HG03103 (cell line): ENCODE results near the gene VSTM2B.

Experiments used
- ATAC-seq: cut with Tn5 transposase; IDR thresholded peaks from one replicate; pipeline ENCODE4 v1.9.1; 2021; ENCODE audit warnings: low read depth; ENCODE audit not compliant: unreplicated experiment

The VSTM2B gene

DNA sequence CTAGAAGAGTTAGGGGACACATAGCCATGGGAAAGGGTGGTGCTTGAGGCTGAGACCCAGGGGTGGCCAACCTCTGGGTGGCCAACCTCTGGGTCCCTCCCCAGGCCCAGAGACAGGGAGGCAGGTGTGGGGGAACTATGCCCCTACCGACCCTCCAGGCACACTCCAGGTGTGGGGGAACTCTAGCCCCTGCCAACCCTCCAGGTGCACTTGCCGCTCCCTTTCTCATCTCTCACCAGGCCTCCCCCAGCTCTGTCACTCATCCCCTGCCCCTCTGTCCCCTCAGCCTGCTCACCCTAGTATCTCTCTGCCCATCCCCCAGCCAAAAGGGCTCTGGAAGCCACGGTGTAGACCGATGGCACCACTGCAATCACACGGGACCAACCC is 10.6 kb upstream of the VSTM2B start:
- no peak for ATAC-seq

DNA sequence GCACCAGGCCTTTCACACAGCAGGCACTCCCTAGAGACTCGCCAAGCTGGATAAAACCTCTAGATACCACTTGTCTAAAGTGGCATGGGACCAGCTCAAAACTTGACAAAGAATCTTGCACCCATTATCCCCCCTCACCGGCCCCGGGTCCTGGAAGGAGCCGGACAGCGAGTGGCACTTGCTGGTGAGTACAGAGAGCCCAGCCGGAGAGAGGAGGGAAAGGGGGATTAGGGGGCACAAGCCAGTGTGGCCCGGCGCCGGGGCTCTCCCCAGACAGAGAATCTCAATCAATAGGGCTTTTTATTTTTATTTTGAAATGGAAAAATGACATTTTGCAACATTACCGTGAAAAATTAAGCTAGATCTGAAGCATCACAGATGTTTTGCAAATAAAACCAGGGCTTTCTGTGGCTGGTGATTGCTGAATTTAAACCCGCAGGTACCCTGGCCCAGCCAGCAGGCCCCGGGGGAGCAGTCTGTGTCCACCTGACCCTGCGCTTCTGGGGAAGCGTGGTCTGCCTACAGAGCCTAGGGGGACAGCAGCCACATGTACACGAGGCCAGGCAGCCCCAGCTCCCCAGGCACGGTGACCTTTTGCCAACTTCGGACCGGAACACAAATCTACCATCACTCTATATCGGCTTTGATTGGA is 10.0 kb upstream of the VSTM2B start:
- no peak for ATAC-seq

DNA sequence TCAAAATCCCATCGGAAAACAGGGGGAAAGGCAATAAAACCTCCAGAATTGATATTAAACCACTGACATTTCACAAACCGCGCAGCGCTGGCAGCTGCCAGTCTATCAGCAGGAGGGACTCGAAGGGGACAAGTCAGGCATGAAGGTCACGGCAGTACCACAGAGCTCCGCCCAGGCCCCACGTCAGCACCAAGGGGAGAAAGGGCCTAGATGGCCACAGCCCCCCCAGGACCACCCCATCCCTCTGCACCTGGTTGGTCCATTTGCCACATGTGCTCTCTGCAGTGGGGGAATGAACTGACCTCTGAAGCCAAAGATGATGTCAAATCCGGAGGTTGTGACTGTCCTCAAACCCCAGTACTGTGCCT is 9.5 kb upstream of the VSTM2B start:
- ATAC-seq: no peak

DNA sequence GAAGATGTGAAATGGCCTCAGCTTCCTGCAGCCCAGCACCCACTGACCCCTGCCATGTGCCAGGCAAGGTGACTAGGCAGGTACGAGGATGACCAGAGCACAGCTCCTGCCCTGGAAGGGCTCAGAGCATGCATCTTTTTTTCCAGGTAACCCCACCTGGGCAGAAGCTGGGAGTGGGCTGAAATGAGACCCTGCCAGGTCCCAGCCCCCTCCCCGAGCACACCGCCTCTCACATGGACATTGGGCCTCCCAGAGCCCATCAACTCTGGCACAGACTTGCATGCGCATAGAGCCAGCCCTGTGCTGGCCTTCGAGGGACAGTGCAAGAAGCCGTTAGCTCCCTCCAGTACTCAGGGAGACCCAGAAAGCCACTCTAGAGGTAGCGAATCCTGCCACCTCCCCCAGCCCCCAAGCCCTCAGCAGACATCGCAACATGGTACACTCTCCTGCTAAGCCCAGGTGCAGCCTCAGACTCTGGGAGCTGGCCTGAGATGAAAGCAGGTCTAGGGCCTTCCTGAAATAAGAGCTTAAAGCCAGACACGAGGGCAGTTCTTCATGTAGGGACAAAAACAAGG is 8.9 kb upstream of the VSTM2B start:
- ATAC-seq: no peak

DNA sequence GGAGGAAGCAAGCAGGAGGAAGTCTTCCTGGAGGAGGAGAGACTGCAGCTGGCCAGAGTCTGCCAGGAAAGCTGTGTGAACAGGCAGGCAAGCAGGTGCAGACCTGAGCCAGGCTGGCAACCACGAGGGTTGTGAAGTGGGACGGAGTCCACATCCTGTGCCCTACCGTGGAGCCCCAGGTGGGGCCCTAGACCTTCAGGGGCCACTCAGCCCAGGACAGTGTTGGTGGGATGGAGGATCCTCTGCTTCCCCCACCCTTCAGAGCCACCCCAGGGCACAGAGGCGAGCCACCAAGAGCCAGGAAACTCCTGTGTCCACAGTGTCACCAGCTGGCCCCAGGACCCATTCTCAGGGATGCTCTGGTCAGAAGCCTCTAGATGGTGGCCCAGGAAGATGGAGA is 8.4 kb upstream of the VSTM2B start:
- no peak for ATAC-seq

DNA sequence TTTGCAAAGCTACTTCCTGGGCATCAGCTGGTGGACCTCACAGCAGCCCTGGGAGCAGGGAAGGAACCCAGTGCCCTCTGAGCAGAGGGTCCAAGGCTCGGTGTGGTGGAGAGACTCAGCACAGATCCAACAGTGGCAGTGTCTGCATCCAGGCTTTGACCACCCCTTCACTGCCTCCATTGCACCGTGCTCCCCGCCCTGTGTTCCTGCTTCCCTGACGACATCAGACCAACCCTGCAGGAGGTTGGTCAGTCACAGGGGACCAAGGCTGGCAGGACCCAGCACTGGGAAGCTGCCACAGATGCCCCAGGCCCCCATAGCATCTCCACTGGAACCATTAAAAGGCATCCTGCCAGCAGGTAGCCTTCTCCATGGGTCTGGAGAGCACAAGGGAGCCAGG is 7.8 kb upstream of the VSTM2B start:
- ATAC-seq: no peak

DNA sequence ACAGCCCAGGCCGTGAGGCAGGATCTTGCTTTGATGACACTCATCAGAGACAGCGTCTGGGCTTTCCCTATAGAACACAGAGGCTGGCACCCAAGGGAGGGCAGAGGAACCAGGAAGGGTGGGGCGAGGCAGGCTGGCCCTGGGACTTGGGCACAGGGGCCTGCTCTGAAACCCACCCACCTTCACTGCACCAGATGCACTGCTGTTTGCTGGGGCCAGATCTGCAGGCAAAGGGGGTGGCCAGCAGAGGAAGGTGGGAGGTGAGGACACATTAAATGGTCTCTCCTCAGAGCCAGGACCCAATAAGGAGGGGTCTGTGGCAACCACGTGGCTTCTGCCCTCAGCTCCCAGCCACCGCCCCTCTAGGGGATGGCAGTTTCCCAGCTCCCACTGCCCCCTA is 6.6 kb upstream of the VSTM2B start:
- ATAC-seq: no peak

DNA sequence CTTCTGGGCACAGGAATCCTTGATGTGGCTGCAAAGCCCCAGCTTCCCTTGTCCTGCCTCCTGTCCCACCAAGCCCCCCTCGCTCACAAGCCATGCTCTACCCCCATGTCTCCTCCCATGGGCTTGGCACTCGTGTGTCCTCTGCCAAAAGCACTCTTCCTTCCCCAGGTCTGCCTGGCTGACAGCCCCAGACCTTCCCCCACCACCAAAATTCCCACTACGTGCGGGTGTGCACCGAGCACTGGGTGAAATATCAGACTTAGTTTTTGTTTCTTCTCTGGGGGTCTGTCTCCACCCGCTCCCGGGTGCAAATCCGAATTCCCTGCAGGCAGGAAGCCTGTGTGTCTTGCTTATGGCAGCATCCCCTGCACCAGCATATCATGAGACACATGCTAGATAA is 5.9 kb upstream of the VSTM2B start:
- ATAC-seq: no peak

DNA sequence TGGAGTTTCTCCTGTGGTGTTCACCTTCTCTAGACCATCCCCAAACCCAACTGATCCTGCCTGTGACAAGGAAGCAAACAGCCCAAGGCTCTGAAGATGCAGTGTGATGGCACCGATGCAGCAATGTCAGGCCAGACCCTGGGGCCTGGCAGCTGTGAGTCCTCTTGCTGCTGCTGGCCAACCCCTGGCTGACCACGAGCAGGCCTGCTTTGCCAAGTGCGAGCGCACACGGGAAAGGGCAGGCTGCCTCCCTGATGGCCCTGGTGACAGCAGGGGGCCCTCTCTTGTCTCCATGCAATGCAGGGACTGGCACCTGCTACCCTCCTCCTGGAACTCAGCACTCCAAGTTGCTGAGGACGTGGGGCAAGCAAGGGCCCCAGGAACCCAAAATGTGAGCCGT is 5.4 kb upstream of the VSTM2B start:
- no peak for ATAC-seq

DNA sequence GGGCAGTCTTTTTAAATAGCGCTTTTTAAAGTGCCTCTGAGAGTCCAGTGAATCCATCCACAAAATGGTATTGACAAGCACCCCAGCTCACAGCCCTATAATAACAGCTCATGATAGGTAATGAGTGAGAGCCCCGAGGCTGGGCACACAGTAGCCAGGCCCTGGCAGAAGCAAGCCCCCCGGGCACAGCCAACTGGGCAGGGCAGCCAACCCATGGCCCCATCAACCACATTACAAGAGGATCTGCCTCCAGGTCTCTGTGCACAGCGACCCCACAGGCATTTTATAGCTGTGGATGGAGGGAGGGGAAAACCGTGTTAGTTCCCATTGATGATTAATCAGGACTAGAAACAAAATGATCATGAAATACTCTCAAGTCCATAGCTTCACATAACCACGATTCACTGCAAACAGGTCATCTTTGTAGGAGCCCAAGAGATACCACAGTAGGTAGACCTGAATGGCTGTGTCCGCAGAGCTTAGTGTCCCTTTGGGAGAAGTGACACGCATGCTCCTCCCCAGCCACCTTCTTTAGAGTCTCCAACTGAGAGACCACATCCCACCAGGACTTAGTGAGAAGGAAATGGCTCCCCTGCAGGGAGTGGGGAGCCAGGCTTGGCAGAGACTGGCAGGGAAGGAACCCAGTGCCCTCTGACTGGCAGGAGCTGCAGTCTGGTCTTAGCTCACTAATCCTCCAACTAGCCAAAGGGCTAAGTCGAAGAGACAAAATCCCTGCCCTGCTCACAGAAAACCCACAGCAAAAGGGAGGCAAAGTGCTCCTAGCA is 4.3 kb upstream of the VSTM2B start:
- ATAC-seq: no peak

DNA sequence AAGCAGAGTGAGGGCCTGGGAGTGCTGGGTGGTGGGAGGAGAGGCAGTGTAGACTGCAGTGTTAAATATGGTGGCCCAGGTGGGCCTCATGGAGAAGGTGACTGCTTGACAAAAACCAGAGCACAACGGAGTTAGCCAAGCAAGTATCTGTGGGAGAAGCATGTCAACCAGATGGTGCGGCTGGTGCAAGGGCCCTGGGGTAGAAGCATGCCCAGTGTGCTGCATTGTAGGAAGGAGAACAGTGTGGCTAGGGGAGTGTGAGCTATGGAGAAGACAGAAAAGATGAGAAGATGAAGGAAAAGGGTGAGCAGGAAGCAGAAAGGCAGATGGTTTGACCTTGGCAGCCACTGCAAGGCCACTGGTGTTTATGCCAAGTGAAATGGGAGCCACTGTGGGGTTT is 2.2 kb upstream of the VSTM2B start:
- no peak for ATAC-seq

DNA sequence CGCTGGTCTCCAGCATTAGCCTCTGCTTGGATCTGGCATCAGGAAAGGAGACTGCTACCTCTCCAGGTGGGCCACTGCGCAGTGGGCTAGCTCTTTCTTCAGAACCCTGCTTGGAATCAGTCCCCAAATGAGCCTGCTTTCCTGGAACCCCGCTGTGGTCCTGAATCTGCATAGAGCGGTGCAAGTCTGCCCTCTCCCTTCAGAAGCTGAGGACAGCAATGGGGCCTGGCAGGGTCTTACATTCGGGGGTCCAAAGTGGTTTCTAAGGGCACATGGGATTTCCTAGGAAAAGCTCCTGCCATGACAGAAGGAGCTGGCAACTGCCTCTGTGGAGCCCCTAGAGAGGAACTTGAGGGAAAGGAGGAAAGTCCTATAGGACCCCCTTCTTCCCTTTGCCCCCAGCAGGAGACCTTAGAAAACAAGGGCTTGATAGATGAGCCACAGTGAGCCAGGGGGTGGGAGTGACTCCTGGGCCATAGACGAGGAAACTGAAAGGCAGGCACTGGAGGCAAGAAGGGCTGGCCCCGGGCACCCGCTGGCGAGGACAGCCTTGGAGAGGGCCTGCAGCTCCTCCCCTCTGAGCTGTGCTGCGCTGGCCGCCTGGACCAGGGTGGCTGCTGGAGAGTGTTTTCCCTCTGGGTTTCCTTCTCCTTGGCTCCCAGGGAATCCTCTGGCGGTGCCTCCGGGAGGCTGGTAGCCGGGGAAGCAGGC is 1.4 kb upstream of the VSTM2B start:
- no peak for ATAC-seq

DNA sequence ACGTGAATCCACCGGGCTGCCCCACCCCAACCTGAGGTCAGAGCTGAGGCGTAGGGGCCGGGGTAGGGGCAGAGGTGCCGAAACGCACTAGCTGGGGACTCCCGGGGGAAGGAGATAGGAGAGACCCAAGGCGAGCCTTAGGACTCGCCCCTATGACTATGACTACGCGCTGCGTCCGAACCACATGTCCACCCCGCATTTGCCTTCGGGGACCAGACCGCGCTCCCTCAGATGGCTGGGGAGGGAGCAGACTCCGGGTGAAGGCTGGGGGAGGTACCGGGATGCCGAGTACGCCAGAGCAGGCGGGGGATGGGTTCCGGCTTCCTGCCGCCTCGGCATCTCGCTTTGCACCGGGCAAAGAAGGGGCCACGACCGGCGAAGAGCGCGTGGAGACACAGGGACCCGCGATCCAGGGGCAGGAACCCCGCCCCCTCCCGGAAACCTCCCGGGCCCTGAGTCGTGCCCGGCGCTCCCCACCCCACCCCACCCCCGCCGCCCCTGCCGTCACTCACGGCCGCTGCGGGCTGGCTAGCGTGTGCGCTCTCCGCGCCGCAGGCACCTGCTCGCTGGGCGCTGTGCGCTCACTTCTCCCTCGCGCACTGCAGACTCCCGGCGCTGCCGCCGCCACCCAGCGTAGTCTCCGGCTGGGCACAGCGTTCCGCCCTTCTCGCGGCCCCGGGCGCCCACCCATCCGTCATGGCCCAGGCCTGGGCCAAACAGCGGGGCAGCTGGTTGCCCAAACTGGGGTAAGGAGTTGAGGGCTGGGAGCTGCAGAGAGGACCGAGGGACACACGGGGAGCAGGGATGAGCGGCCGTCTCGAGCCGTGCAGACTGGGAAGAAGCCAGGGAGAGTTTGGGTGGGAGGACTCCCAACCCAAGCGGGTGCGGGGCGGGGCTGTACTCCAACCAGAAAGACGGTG is 622 bp upstream of the VSTM2B start:
- no peak for ATAC-seq

DNA sequence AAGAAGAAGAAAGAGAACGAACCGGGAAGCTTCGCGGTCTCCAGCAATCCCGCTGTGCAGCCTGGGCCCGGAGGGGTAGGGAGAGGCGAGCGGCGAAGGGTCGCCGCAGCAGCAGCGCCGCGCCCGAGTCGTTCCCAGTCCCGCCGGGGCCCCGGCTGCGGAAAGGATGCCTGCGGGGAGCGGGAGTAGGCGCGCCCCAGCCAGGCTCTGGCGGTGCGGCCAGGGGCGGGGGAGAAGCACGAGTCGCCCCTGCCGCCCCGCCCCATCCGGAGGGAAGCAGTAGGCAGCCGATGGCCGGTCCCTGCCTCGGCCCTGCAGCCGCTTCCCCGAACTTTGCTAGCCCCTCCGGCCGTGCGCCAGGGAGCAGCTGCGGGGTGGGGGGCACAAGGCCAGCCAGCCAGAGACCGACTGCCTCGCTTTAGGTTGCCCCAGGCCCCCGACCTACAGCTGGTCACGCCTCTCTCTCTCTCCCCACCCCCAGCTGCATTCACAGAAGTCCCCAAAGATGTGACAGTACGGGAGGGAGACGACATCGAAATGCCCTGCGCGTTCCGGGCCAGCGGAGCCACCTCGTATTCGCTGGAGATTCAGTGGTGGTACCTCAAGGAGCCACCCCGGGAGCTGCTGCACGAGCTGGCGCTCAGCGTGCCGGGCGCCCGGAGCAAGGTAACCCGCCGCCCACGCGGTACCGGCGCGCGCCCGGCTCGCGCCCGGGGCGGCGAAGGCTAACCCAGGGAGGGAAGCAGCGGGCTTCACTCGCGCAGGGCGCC is 1.1 kb downstream of the VSTM2B start:
- no peak for ATAC-seq

DNA sequence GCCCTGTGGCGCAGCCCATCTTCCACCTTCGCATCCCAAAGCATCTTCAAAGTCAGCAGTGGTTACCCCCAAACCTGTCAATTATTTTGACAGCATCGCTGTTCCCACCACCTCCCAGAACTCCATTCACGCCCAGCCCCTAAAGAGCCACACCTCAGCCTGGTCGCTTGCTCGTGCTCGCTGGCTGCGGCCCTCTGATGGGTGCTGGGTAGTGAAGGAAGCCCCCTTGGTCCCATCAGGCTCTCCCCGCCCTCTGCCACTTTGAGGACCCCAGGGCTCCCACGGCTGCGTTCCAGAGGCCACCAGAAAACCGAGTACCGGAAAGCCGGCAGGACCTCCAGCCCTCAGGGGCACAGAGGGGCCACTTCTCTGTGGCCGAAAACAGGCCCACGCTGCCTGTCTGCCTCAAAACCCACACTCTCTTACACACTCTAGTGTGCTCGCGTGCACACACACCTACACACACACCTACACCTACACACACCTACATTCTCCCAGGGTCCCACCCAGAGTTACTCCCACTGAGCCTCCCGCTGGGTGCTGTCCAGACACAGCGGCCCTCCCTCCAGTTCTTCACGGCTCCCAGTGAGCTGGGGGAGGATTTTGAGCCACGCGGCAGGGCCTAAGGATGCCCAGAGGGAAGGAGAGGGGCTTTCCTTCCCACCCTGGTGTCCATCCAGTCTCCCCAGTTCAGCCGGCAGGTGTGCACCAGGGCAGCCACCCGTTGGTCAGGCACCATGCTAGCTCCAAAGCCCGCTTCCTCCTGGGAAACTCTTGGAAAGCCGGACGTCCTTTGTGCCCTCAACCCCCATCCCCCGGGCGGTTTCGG is 1.9 kb downstream of the VSTM2B start:
- no peak for ATAC-seq

DNA sequence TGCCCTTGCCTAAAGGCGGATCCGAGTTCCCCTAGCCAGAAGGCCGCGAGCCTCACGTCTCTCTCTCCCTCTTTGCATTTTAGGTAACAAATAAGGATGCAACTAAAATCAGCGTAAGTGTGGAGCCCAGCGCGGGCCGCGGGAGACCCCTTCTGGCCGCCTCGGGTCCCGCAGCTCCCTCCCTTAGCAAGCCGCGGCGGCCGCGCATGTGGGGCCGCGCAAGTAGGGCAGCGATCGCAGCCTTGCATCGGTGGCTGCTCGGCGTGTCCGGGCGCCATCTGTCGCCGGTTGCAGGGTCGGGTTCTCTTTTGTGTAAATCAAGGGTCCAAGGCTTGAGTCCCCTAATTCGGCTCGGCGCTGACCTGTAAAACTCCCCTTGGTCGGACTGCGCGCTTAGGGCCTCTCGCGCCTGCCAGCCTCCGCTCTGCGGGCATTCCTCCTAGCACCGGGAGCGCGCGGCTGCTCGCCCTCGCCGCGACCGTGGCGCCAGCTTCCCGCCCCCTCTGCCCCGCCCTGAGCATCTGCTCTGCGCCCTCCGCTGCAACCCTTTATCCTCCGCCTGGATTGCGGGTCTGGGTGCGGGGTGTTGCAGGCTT is 2.7 kb downstream of the VSTM2B start:
- ATAC-seq: peak; percentile 86

DNA sequence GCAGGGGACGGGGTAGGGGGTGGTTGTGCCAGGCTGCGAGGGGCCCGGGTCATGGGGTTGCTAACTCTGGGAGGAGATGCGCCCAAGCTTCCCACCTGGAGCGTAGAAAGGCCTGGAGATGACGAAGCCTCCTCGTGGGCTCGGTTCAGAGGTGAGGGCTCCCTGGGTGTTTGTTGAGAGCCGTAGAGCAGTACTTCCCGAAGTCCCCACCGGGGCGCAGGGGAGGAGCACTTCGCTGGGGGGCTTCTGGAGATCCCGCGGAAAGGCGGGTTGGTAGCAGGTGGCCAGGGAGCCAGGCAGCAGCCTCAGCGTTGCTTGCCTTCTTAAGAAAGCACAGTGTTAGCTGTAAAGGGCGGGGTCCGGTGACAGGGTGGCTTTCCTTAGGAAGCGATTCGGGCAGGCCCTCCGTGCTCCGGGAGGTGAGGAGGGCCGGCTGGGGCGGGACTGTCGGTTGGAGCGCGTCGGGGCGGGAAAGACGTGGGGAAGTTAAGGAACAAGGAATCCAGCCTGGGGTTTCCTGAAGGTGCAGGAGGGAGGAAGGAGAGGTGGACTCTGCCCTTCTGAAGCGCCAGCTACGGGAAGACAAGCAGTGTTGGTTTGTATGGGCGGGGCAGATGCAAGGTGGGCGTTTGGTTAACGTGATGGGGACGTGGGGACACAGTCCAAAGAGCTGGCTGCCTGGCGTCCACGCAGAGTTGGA is 3.3 kb downstream of the VSTM2B start:
- ATAC-seq: no peak
